HCT116 (cell line): ENCODE measurements around the gene DIAPH3. TPM values are rescaled to one million over a fixed set of nuclear protein-coding genes. Genes with fewer than 3 reads are reported as not detected.

Experiments used
- ATAC-seq: fragments of 200-7000 bp; cut with Tn5 transposase; 2 replicates; pipeline ENCODE4 v1.9.1; 2020; ENCODE audit warnings: mild to moderate bottlenecking, moderate library complexity
- BruUV-seq: library from RNA; stranded (reverse); fragments of 400-500 nt; replicated peaks from 2 replicates; lab custom pipeline; 2021; lab: Mats Ljungman, UMichigan
- CTCF ChIA-PET: fragments of 300-600 bp; sonication (Branson Sonifier 250); formaldehyde crosslinking; loops from one replicate; lab custom pipeline; 2021; ENCODE audit warnings: antibody characterized with exemption; lab: Charles Lee
- POLR2A ChIA-PET: fragments of 300-600, 350-600 bp; sonication (Branson Sonifier 250); formaldehyde crosslinking; loops from one replicate; lab custom pipeline; 2021; ENCODE audit warnings: antibody characterized with exemption; lab: Charles Lee
- RAD21 ChIA-PET, 2 experiments: fragments of 300-600 bp; sonication (Branson Sonifier 250); formaldehyde crosslinking; loops; one replicate each; lab custom pipeline; 2023; ENCODE audit warnings: low total read pairs in 2 of 2; ENCODE audit not compliant: uncharacterized antibody in 2 of 2, unreplicated experiment in 2 of 2, low non-redundant PET in 1 of 2; lab: Charles Lee
- DNase-seq: peaks from one replicate; pipeline ENCODE4 v3.0.0-alpha.2; 2010; ENCODE audit warnings: low read depth, low spot score
- H2AFZ ChIP-seq: fragments of 200-600 bp; shearing (Covaris generic), sonication (generic); 2 replicates; pipeline ENCODE4 v1.6.1; 2017; ENCODE audit warnings: low read depth, mixed run types, mixed read lengths, antibody characterized with exemption, low read length; ENCODE audit not compliant: poor library complexity, severe bottlenecking
- H3K27ac ChIP-seq: 2 replicates; pipeline ENCODE4 v1.5.1; 2012; ENCODE audit warnings: low read depth, low read length
- H3K27me3 ChIP-seq: fragments of 200-600 bp; sonication (generic); 2 replicates; pipeline ENCODE4 v1.6.1; 2016; ENCODE audit warnings: mixed run types, low read length, mixed read lengths; ENCODE audit not compliant: insufficient read depth
- H3K36me3 ChIP-seq, 2 experiments: fragments of 200-500 bp in 1 of 2; fragments of 200-600 bp in 1 of 2; sonication (Bioruptor generic) in 1 of 2; sonication (generic) in 1 of 2; 2 replicates each; pipeline versions ENCODE4 v1.5.1 to v1.6.1; 2014 to 2016; ENCODE audit warnings: low read length in 2 of 2, inconsistent platforms in 1 of 2, mixed read lengths in 1 of 2, mixed run types in 1 of 2; ENCODE audit not compliant: insufficient read depth in 2 of 2, control insufficient read depth in 1 of 2
- H3K4me1 ChIP-seq, 2 experiments: fragments of 200-600 bp in 1 of 2; sonication (generic) in 1 of 2; 2 replicates each; pipeline versions ENCODE4 v1.5.1 to v1.6.1; 2012 to 2017; ENCODE audit warnings: low read length in 2 of 2, inconsistent platforms in 1 of 2, mild to moderate bottlenecking in 1 of 2, mixed read lengths in 1 of 2, mixed run types in 1 of 2, moderate library complexity in 1 of 2; ENCODE audit not compliant: insufficient read depth in 2 of 2, control insufficient read depth in 1 of 2
- H3K4me2 ChIP-seq: fragments of 200-600 bp; sonication (generic); 2 replicates; pipeline ENCODE4 v1.6.1; 2017; ENCODE audit warnings: mixed run types, low read length, mixed read lengths
- H3K4me3 ChIP-seq, 2 experiments: fragments of 200-600 bp in 1 of 2; sonication (generic) in 1 of 2; replicated peaks in 1 of 2; 2 replicates each; pipeline ENCODE4 v1.5.1; 2011 to 2016; ENCODE audit warnings: low read length in 2 of 2, control low read depth in 1 of 2, low read depth in 1 of 2, mild to moderate bottlenecking in 1 of 2, mixed read lengths in 1 of 2, mixed run types in 1 of 2
- H3K79me2 ChIP-seq: fragments of 200-600 bp; sonication (generic); 2 replicates; pipeline ENCODE4 v1.6.1; 2017; ENCODE audit warnings: mild to moderate bottlenecking, mixed run types, low read length, moderate library complexity, mixed read lengths; ENCODE audit not compliant: insufficient read depth
- H3K9ac ChIP-seq: fragments of 200-600 bp; sonication (generic); 2 replicates; pipeline ENCODE4 v1.6.1; 2016; ENCODE audit warnings: low read length, mixed read lengths
- H3K9me2 ChIP-seq: fragments of 200-600 bp; sonication (generic), shearing (Covaris generic); 2 replicates; pipeline ENCODE4 v1.6.1; 2017; ENCODE audit warnings: mixed run types, mild to moderate bottlenecking, moderate library complexity; ENCODE audit not compliant: insufficient read depth
- H3K9me3 ChIP-seq, 2 experiments: fragments of 200-500 bp in 1 of 2; fragments of 200-600 bp in 1 of 2; sonication (Bioruptor generic) in 1 of 2; sonication (generic) in 1 of 2; 2 replicates each; pipeline ENCODE4 v1.6.1; 2014 to 2017; ENCODE audit warnings: low read length in 2 of 2, mixed read lengths in 2 of 2, inconsistent platforms in 1 of 2, low read depth in 1 of 2, mild to moderate bottlenecking in 1 of 2, mixed run types in 1 of 2, moderate library complexity in 1 of 2; ENCODE audit not compliant: control insufficient read depth in 1 of 2, insufficient read depth in 1 of 2
- H4K20me1 ChIP-seq: fragments of 200-600 bp; sonication (generic), shearing (Covaris generic); 2 replicates; pipeline ENCODE4 v1.6.1; 2017; ENCODE audit warnings: mixed run types, mild to moderate bottlenecking, moderate library complexity; ENCODE audit not compliant: insufficient read depth
- FOSL1 ChIP-seq: IDR thresholded peaks from 2 replicates; pipeline ENCODE4 v1.6.1; 2012; ENCODE audit warnings: low read depth
- POLR2AphosphoS5 ChIP-seq: IDR thresholded peaks from 2 replicates; pipeline ENCODE4 v1.6.1; 2011; ENCODE audit warnings: mild to moderate bottlenecking, low read depth, low read length, moderate library complexity
- REST ChIP-seq: IDR thresholded peaks from 2 replicates; pipeline ENCODE4 v1.6.1; 2012; ENCODE audit warnings: low read depth
- SIN3A ChIP-seq: IDR thresholded peaks from 2 replicates; pipeline ENCODE4 v1.6.1; 2012; ENCODE audit warnings: low read depth
- intact Hi-C: fragments of 100-400 bp; cut with micrococcal nuclease; formaldehyde crosslinking; loops from 2 replicates; pipeline ENCODE4 v1.10.0; 2022
- total RNA-seq: library from RNA; stranded (reverse); gene quantifications from one replicate; pipeline ENCODE4 v1.2.1, GENCODE V29; 2021; ENCODE audit not compliant: unreplicated experiment
- TF ChIP-seq, protein P1 (sequence below), 3 experiments: fragments of 200-600 bp in 1 of 3; sonication (generic) in 1 of 3; IDR thresholded peaks in 2 of 3; conservative IDR thresholded peaks in 1 of 3; 2 replicates each; pipeline ENCODE4 v1.5.1; 2012 to 2017; ENCODE audit warnings: low read depth in 2 of 3, low read length in 2 of 3, antibody characterized with exemption in 1 of 3, borderline replicate concordance in 1 of 3, control low read depth in 1 of 3, mild to moderate bottlenecking in 1 of 3, mixed read lengths in 1 of 3, mixed run types in 1 of 3, moderate library complexity in 1 of 3; ENCODE audit not compliant: insufficient read depth in 1 of 3

DIAPH3 gene
- total RNA-seq, 1 experiment from 2014 or later = 22.8 TPM

GRCh38 chr13:59641261-59641660, 522.5 kb downstream of the DIAPH3 start:
- no peaks in the 10 kb centered on the region for H3K9me2 ChIP-seq
- peaks cover 47% of the 10 kb centered on the region; the same call in 1 of the 2 replicates for H3K27me3 ChIP-seq
- H3K36me3 ChIP-seq = no peaks in the 10 kb centered on the region
- no peak for DNase-seq
- TF ChIP-seq REST (no peak), POLR2AphosphoS5 (no peak), SIN3A (no peak), FOSL1 (no peak)
- TF ChIP-seq, protein P1, sequence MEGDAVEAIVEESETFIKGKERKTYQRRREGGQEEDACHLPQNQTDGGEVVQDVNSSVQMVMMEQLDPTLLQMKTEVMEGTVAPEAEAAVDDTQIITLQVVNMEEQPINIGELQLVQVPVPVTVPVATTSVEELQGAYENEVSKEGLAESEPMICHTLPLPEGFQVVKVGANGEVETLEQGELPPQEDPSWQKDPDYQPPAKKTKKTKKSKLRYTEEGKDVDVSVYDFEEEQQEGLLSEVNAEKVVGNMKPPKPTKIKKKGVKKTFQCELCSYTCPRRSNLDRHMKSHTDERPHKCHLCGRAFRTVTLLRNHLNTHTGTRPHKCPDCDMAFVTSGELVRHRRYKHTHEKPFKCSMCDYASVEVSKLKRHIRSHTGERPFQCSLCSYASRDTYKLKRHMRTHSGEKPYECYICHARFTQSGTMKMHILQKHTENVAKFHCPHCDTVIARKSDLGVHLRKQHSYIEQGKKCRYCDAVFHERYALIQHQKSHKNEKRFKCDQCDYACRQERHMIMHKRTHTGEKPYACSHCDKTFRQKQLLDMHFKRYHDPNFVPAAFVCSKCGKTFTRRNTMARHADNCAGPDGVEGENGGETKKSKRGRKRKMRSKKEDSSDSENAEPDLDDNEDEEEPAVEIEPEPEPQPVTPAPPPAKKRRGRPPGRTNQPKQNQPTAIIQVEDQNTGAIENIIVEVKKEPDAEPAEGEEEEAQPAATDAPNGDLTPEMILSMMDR (IDR thresholded peaks at IDR 0.05 in 2 of 3, conservative IDR thresholded peaks at IDR 0.05 in 1 of 3; ENCODE audit: borderline replicate concordance in 1 of 3, insufficient read depth in 1 of 3, low read depth in 2 of 3, low read length in 2 of 3) = 0 out of 6 replicates have a peak, but pooled peaks of 1 of the 3 experiments have one; percentile 7
- TF ChIP-seq, all 23 proteins: peak for 1
- Histone ChIP-seq H3K4me2 (no peak overlapping the region), H3K4me3 (no peak overlapping the region), H3K27ac (no peak overlapping the region), H3K9ac (no peak overlapping the region), H4K20me1 (no peaks in the 10 kb centered on the region), H2AFZ (no peak overlapping the region), H3K79me2 (no peaks in the 10 kb centered on the region), H3K4me1 (0 out of 4 replicates have a peak, but pooled peaks cover 0 to 4% of the 10 kb centered on the region in 2 experiments), H3K9me3 (no peaks in the 10 kb centered on the region)
- no TSS peak for BruUV-seq
- ChIA-PET RAD21 (no interaction called here), POLR2A (no interaction called here), CTCF (no interaction called here)
- intact Hi-C loops = no loop called here
- ATAC-seq = peak; percentile 66; the same call in 1 of the 2 replicates
